ENCODE data around the gene HSPA1B.
"Not testable (repeated sequence)": the region's sequence is repeated elsewhere in the genome, so short reads cannot be mapped to it uniquely, and the experiment has no call there.

HSPA1B gene

GRCh38 chr6:31820399-31820798 is 7.1 kb upstream of the HSPA1B start:
- not testable (repeated sequence) for H3K27ac ChIP-seq (ENCODE audit: low read length); H3K4me3 ChIP-seq (ENCODE audit: low read length); H3K9ac ChIP-seq (ENCODE audit: low read depth, low read length)

GRCh38 chr6:31821301-31822035 is 6.1 kb upstream of the HSPA1B start:
- Histone ChIP-seq H3K4me3 (ENCODE audit: low read length) (peak overlapping the region; percentile 91), H3K9ac (ENCODE audit: low read depth, low read length) (peak overlapping the region; percentile 97; the same call in 1 of the 2 replicates), H3K27ac (ENCODE audit: low read length) (peak overlapping the region; percentile 62), H3K4me1 (ENCODE audit: insufficient read depth, low read length) (peaks cover 27% of the 10 kb centered on the region; the same call in 1 of the 2 replicates), H3K36me3 (ENCODE audit: insufficient read depth, low read depth, low read length) (no peaks in the 10 kb centered on the region), H3K9me3 (ENCODE audit: insufficient read depth, low read depth, low read length) (no peaks in the 10 kb centered on the region), H3K27me3 (ENCODE audit: insufficient read depth, low read length) (no peaks in the 10 kb centered on the region)

More at GRCh38 chr6:31820399-31820798, 7.1 kb upstream of the HSPA1B start:
- H3K9me3 ChIP-seq (ENCODE audit: insufficient read depth, low read depth, low read length); H3K36me3 ChIP-seq (ENCODE audit: insufficient read depth, low read depth, low read length); H3K27me3 ChIP-seq (ENCODE audit: insufficient read depth, low read length): not testable (repeated sequence)
- peaks cover 19% of the 10 kb centered on the region; the same call in 1 of the 2 replicates for H3K4me1 ChIP-seq (ENCODE audit: insufficient read depth, low read length)

DNA sequence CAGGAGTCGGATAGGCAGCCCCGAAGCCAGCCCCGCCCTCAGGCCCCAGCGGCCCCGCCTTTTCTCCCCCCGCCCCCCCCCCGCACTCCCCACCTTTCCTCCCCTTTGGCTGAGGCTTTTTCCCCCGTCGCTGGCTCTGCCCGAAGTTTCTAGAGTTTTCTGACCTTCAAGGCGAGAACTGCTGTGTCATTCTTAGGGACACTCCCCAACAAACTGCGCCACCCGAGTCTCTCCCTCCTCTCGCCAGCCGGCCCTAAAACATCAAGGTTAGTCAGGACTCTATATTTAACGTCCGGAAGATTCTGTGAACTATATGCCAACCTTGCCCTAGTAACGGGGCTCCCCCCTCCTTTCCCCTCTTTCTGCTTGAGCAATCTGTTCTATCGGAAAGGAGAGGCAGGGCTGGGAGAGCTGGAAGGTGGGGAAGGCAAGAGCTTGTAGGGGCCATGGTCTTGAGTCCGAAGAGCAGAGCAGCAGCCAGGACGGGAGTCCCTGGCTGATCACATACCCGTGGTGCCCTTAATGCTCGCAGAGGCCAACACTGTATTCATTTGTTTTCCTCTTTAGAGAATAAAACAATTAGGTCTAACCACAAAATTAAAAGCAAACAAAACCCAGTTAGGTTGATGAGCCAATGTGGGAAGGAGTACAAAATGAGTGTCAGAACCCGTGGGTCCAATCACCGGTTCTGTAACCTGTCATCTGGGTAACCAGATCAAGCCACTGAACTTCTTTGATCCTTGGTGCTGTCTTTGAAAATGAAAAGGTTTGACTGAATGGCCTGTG is 5.3 kb upstream of the HSPA1B start:
- Histone ChIP-seq H3K4me1 (ENCODE audit: insufficient read depth, low read length) (peaks cover 29% of the 10 kb centered on the region; the same call in 1 of the 2 replicates), H3K27me3 (ENCODE audit: insufficient read depth, low read length) (no peaks in the 10 kb centered on the region), H3K9ac (ENCODE audit: low read depth, low read length) (peak overlapping the region; percentile 97), H3K27ac (ENCODE audit: low read length) (peak overlapping the region; percentile 73), H3K9me3 (ENCODE audit: insufficient read depth, low read depth, low read length) (no peaks in the 10 kb centered on the region), H3K4me3 (ENCODE audit: low read length) (peak overlapping the region; percentile 91), H3K36me3 (ENCODE audit: insufficient read depth, low read depth, low read length) (no peaks in the 10 kb centered on the region)

DNA sequence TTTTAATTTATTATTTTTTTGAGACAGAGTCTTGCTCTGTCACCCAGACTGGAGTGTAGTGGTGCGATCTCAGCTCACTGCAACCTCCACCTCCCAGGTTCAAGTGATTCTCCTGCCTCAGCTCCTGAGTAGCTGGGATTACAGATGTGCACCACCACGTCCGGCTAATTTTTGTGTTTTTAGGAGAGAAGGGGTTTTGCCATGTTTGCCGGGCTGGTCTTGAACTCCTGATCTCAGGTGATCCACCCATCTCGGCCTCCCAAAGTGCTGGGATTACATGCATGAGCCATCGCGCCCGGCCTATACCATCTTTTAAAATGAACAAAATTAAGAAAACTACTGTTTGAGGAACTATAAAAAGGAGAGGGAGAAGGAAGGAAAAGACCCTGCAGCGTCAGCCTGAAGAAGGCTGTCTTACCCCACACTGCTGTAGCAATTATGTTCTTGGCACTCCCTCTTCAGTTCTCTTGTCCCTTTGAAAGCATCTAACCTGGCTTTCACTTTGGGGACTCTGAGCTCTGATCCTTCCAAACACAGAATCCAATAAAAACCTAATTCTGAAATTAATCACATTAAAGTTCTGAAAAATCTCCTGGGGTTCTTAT is 3.8 kb upstream of the HSPA1B start:
- not testable (repeated sequence) for H3K9ac ChIP-seq (ENCODE audit: low read depth, low read length); H3K9me3 ChIP-seq (ENCODE audit: insufficient read depth, low read depth, low read length); H3K27ac ChIP-seq (ENCODE audit: low read length); H3K27me3 ChIP-seq (ENCODE audit: insufficient read depth, low read length); H3K4me3 ChIP-seq (ENCODE audit: low read length); H3K36me3 ChIP-seq (ENCODE audit: insufficient read depth, low read depth, low read length)
- peaks cover 25% of the 10 kb centered on the region; the same call in 1 of the 2 replicates for H3K4me1 ChIP-seq (ENCODE audit: insufficient read depth, low read length)

DNA sequence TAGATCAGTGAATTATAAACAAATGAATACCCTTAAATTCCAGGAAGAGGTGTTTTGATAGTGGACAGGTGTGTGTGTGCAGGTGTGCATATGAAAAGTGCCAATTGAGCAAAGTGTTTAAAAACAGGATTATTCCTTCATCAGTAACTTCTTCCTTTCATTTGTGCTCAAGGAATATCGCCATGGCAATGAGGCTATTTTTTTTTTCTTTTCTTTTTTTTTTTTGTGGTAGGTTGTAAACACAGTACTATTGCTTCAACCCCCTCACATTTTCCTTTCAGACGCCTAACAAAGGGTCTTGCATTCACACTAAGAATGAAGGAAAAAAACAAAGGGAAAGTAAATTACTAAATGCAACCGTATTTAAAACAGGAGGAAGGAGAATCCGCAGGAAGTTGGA is 2.0 kb upstream of the HSPA1B start:
- peak overlapping the region; percentile 62; the same call in 1 of the 2 replicates for H3K9ac ChIP-seq (ENCODE audit: low read depth, low read length)
- H3K4me3 ChIP-seq (ENCODE audit: low read length), result peak overlapping the region; percentile 47
- H3K4me1 ChIP-seq (ENCODE audit: insufficient read depth, low read length), result peaks cover 25% of the 10 kb centered on the region; the same call in 1 of the 2 replicates

GRCh38 chr6:31826793-31827285 is 699 bp upstream of the HSPA1B start:
- Histone ChIP-seq H3K4me3 (ENCODE audit: low read length) (peak overlapping the region; percentile 75), H3K4me1 (ENCODE audit: insufficient read depth, low read length) (peaks cover 21% of the 10 kb centered on the region; the same call in 1 of the 2 replicates), H3K27ac (ENCODE audit: low read length) (peak overlapping the region; percentile 41), H3K9me3 (ENCODE audit: insufficient read depth, low read depth, low read length) (no peaks in the 10 kb centered on the region), H3K36me3 (ENCODE audit: insufficient read depth, low read depth, low read length) (no peaks in the 10 kb centered on the region), H3K27me3 (ENCODE audit: insufficient read depth, low read length) (no peaks in the 10 kb centered on the region), H3K9ac (ENCODE audit: low read depth, low read length) (peak overlapping the region; percentile 84; the same call in 1 of the 2 replicates)

More for the DNA sequence above, 2.0 kb upstream of the HSPA1B start:
- no peaks in the 10 kb centered on the region for H3K9me3 ChIP-seq (ENCODE audit: insufficient read depth, low read depth, low read length)
- no peaks in the 10 kb centered on the region for H3K27me3 ChIP-seq (ENCODE audit: insufficient read depth, low read length)
- peak overlapping the region; percentile 66 for H3K27ac ChIP-seq (ENCODE audit: low read length)
- H3K36me3 ChIP-seq (ENCODE audit: insufficient read depth, low read depth, low read length), result no peaks in the 10 kb centered on the region

- Histone ChIP-seq H3K9ac (ENCODE audit: low read depth, low read length) (peak overlapping the region; percentile 84; the same call in 1 of the 2 replicates), H3K4me3 (ENCODE audit: low read length) (peak overlapping the region; percentile 97), H3K4me1 (ENCODE audit: insufficient read depth, low read length) (peaks cover 14% of the 10 kb centered on the region; the same call in 1 of the 2 replicates), H3K27me3 (ENCODE audit: insufficient read depth, low read length) (no peaks in the 10 kb centered on the region), H3K9me3 (ENCODE audit: insufficient read depth, low read depth, low read length) (no peaks in the 10 kb centered on the region), H3K27ac (ENCODE audit: low read length) (no peak overlapping the region), H3K36me3 (ENCODE audit: insufficient read depth, low read depth, low read length) (no peaks in the 10 kb centered on the region)
Observed at GRCh38 chr6:31829633-31830283, 2.2 kb downstream of the HSPA1B start.

- Histone ChIP-seq H3K27ac (ENCODE audit: low read length) (no peak overlapping the region), H3K4me3 (ENCODE audit: low read length) (peak overlapping the region; percentile 97), H3K9me3 (ENCODE audit: insufficient read depth, low read depth, low read length) (no peaks in the 10 kb centered on the region), H3K36me3 (ENCODE audit: insufficient read depth, low read depth, low read length) (peaks cover 2% of the 10 kb centered on the region), H3K4me1 (ENCODE audit: insufficient read depth, low read length) (peaks cover 5% of the 10 kb centered on the region; the same call in 1 of the 2 replicates), H3K9ac (ENCODE audit: low read depth, low read length) (peak overlapping the region; percentile 84; the same call in 1 of the 2 replicates), H3K27me3 (ENCODE audit: insufficient read depth, low read length) (no peaks in the 10 kb centered on the region)
Observed at GRCh38 chr6:31830886-31831335, 3.4 kb downstream of the HSPA1B start.

- Histone ChIP-seq H3K9me3 (ENCODE audit: insufficient read depth, low read depth, low read length) (no peaks in the 10 kb centered on the region), H3K27ac (ENCODE audit: low read length) (no peak overlapping the region), H3K4me1 (ENCODE audit: insufficient read depth, low read length) (peaks cover 1% of the 10 kb centered on the region; the same call in 1 of the 2 replicates)
Observed at GRCh38 chr6:31831350-31832215, 4.0 kb downstream of the HSPA1B start.

More at GRCh38 chr6:31831350-31832215, 4.0 kb downstream of the HSPA1B start:
- peak overlapping the region; percentile 84; the same call in 1 of the 2 replicates for H3K9ac ChIP-seq (ENCODE audit: low read depth, low read length)
- H3K4me3 ChIP-seq (ENCODE audit: low read length), result peak overlapping the region; percentile 97
- H3K27me3 ChIP-seq (ENCODE audit: insufficient read depth, low read length), result no peaks in the 10 kb centered on the region
- H3K36me3 ChIP-seq (ENCODE audit: insufficient read depth, low read depth, low read length), result peaks cover 9% of the 10 kb centered on the region
